Tibial nerve (tissue), 4 donors: ENCODE results near the gene SLC17A7. TPM values are rescaled to one million over a fixed set of nuclear protein-coding genes. Genes with fewer than 3 reads are reported as not detected.
"Not testable (repeated sequence)": the region's sequence is repeated elsewhere in the genome, so short reads cannot be mapped to it uniquely, and the experiment has no call there.

ENCODE experiments used
- DNase-seq, 2 donors: peaks; one replicate each; pipeline ENCODE4 v3.0.0-alpha.2; 2019; ENCODE audit warnings: low spot score in 2 of 2
- H3K27ac ChIP-seq, 4 donors: fragments of 200-600 bp; sonication (generic) in 3 of 4; one replicate each; pipeline ENCODE4 v1.5.1; 2017 to 2019; ENCODE audit warnings: mild to moderate bottlenecking in 1 of 4
- H3K27me3 ChIP-seq, 2 donors: fragments of 200-600 bp; sonication (generic) in 1 of 2; one replicate each; pipeline versions ENCODE4 v1.5.1 to v1.6.0; 2017 to 2019
- H3K36me3 ChIP-seq, 3 donors: fragments of 200-600 bp; sonication (generic); one replicate each; pipeline ENCODE4 v1.5.1; 2018 to 2019
- H3K4me1 ChIP-seq, 4 donors: fragments of 200-600 bp; sonication (generic) in 3 of 4; one replicate each; pipeline ENCODE4 v1.5.1; 2017 to 2019
- H3K4me3 ChIP-seq, 4 donors: fragments of 200-600 bp; sonication (generic) in 3 of 4; one replicate each; pipeline ENCODE4 v1.5.1; 2017 to 2019; ENCODE audit warnings: mild to moderate bottlenecking in 1 of 4, moderate library complexity in 1 of 4
- H3K9me3 ChIP-seq, 4 donors: fragments of 200-600 bp; sonication (generic) in 3 of 4; one replicate each; pipeline ENCODE4 v1.5.1; 2017 to 2019
- CTCF ChIP-seq, 5 experiments: fragments of 200-600 bp in 3 of 5; fragments of 450-650 bp in 2 of 5; sonication (generic) in 3 of 5; IDR thresholded peaks; one replicate each; pipeline ENCODE4 v1.5.1; 2016 to 2019; ENCODE audit warnings: antibody characterized with exemption in 5 of 5, mild to moderate bottlenecking in 3 of 5, moderate library complexity in 2 of 5
- EP300 ChIP-seq, 2 donors: sonication (generic); formaldehyde crosslinking; IDR thresholded peaks; one replicate each; pipeline ENCODE4 v1.6.1; 2017; ENCODE audit warnings: antibody characterized with exemption in 2 of 2, mild to moderate bottlenecking in 1 of 2
- POLR2A ChIP-seq, 2 donors: fragments of 450-650 bp; IDR thresholded peaks; one replicate each; pipeline ENCODE4 v1.6.1; 2017; ENCODE audit warnings: antibody characterized with exemption in 2 of 2, mild to moderate bottlenecking in 2 of 2, moderate library complexity in 2 of 2
- WGBS, 2 donors: methylation state at CpG; one replicate each; pipeline ENCODE4 v1.1.5; 2018; 5-methylcytosine and 5-hydroxymethylcytosine counted together
- total RNA-seq, 4 donors: library from RNA; depleted of rRNA; stranded (reverse); fragments of >200 nt; gene quantifications; one replicate each; pipeline ENCODE4 v1.1.0, GENCODE V29; 2016

The SLC17A7 gene
- total RNA-seq, 4 donors from 2014 or later = 2.4 to 7.1 (median 6.2) TPM

GRCh38 chr19:49463960-49464740 is 22.8 kb upstream of the SLC17A7 start:
- Histone ChIP-seq H3K27me3 (no peaks in the 10 kb centered on the region), H3K27ac (no peak overlapping the region), H3K9me3 (no peaks in the 10 kb centered on the region), H3K36me3 (peaks cover 0 to 81% (median 9%) of the 10 kb centered on the region in 3 donors), H3K4me1 (peaks cover 0 to 11% (median 4%) of the 10 kb centered on the region in 4 donors), H3K4me3 (no peak overlapping the region)
- TF ChIP-seq POLR2A (IDR thresholded peaks at IDR 0.05) (no peak), EP300 (IDR thresholded peaks at IDR 0.05) (no peak), CTCF (IDR thresholded peaks at IDR 0.05) (no peak)
- DNase-seq = no peak
- WGBS, 2 donors = 89 to 90% methylated on average over 34 to 39 of the region's 39 CpGs

GRCh38 chr19:49462492-49462891 is 21.2 kb upstream of the SLC17A7 start:
- H3K9me3 ChIP-seq = no peaks in the 10 kb centered on the region
- peaks cover 0 to 13% (median 5%) of the 10 kb centered on the region in 4 donors for H3K4me1 ChIP-seq
- no peaks in the 10 kb centered on the region for H3K27me3 ChIP-seq
- no peak for DNase-seq
- no peak overlapping the region for H3K27ac ChIP-seq
- 86% methylated on average over 12 of the region's 12 CpGs for WGBS, 2 donors
- TF ChIP-seq POLR2A (IDR thresholded peaks at IDR 0.05) (no peak), EP300 (IDR thresholded peaks at IDR 0.05) (no peak), CTCF (IDR thresholded peaks at IDR 0.05) (no peak)
- peaks cover 0 to 70% (median 9%) of the 10 kb centered on the region in 3 donors for H3K36me3 ChIP-seq
- no peak overlapping the region for H3K4me3 ChIP-seq

GRCh38 chr19:49461656-49462055 is 20.3 kb upstream of the SLC17A7 start:
- DNase-seq = no peak
- Histone ChIP-seq H3K4me1 (peaks cover 0 to 20% (median 5%) of the 10 kb centered on the region in 4 donors), H3K4me3 (no peak overlapping the region), H3K9me3 (no peaks in the 10 kb centered on the region), H3K36me3 (peaks cover 0 to 63% (median 9%) of the 10 kb centered on the region in 3 donors), H3K27me3 (no peaks in the 10 kb centered on the region), H3K27ac (no peak overlapping the region)
- TF ChIP-seq EP300 (IDR thresholded peaks at IDR 0.05) (no peak), POLR2A (IDR thresholded peaks at IDR 0.05) (no peak), CTCF (IDR thresholded peaks at IDR 0.05) (no peak)
- WGBS, 2 donors = 98% methylated on average over 16 to 28 of the region's 37 CpGs

- not testable (repeated sequence) for H3K27me3 ChIP-seq, DNase-seq, H3K9me3 ChIP-seq, H3K27ac ChIP-seq, H3K4me3 ChIP-seq
- H3K36me3 ChIP-seq = peaks cover 0 to 58% (median 9%) of the 10 kb centered on the region in 3 donors
- WGBS, 2 donors = no CpG with 5 or more reads among the region's 1 CpG
- H3K4me1 ChIP-seq = peaks cover 0 to 25% (median 5%) of the 10 kb centered on the region in 4 donors
Measured at GRCh38 chr19:49461130-49461529, 19.8 kb upstream of the SLC17A7 start.

GRCh38 chr19:49459388-49459787 is 18.1 kb upstream of the SLC17A7 start:
- TF ChIP-seq CTCF (IDR thresholded peaks at IDR 0.05) (no peak), EP300 (IDR thresholded peaks at IDR 0.05) (no peak), POLR2A (IDR thresholded peaks at IDR 0.05) (no peak)
- H3K27ac ChIP-seq = no peak overlapping the region
- no peaks in the 10 kb centered on the region for H3K9me3 ChIP-seq
- no peak overlapping the region for H3K4me3 ChIP-seq
- 80 to 89% methylated on average over 12 of the region's 12 CpGs for WGBS, 2 donors
- H3K27me3 ChIP-seq = no peaks in the 10 kb centered on the region
- H3K4me1 ChIP-seq = peaks cover 0 to 41% (median 8%) of the 10 kb centered on the region in 4 donors
- peaks cover 0 to 40% (median 9%) of the 10 kb centered on the region in 3 donors for H3K36me3 ChIP-seq
- DNase-seq = no peak
